Measurements from ENCODE around the gene ZDHHC6. TPM values are rescaled to one million over a fixed set of nuclear protein-coding genes. Genes with fewer than 3 reads are reported as not detected.
"Not testable (repeated sequence)": the region's sequence is repeated elsewhere in the genome, so short reads cannot be mapped to it uniquely, and the experiment has no call there.

The ZDHHC6 gene
- total and polyA plus RNA-seq, 2 donors from 2014 or later: 37.5 to 73.8 TPM

- no peak for TF ChIP-seq CTCF (IDR thresholded peaks at IDR 0.05; ENCODE audit: borderline replicate concordance, extremely low read depth, insufficient read depth)
- Histone ChIP-seq H3K9ac (ENCODE audit: low read length in 3 of 3) (no peak overlapping the region), H3K36me3 (ENCODE audit: control insufficient read depth in 2 of 3, insufficient read depth in 3 of 3, low read length in 3 of 3) (peaks cover 3 to 7% (median 5%) of the 10 kb centered on the region in 3 donors), H3K9me3 (ENCODE audit: control insufficient read depth in 2 of 3, insufficient read depth in 1 of 3, low read length in 3 of 3) (no peaks in the 10 kb centered on the region), H3K27me3 (ENCODE audit: control insufficient read depth, insufficient read depth, low read length) (no peaks in the 10 kb centered on the region), H3K4me1 (ENCODE audit: control insufficient read depth in 2 of 3, insufficient read depth in 2 of 3, low read depth in 1 of 3, low read length in 3 of 3) (no peaks in the 10 kb centered on the region), H3K27ac (ENCODE audit: low read depth in 2 of 2, low read length in 2 of 2) (no peak overlapping the region), H3K4me3 (ENCODE audit: low read length in 3 of 3) (no peak overlapping the region)
- intact Hi-C loops (cut with DNase I): no loop called here
- DNase-seq (no peak), FAIRE-seq (no peak)
Measured at GRCh38 chr10:112467541-112468075, 20.9 kb upstream of the ZDHHC6 start.

- Histone ChIP-seq H3K27me3 (ENCODE audit: control insufficient read depth, insufficient read depth, low read length) (no peaks in the 10 kb centered on the region), H3K4me1 (ENCODE audit: control insufficient read depth in 2 of 3, insufficient read depth in 2 of 3, low read depth in 1 of 3, low read length in 3 of 3) (no peaks in the 10 kb centered on the region), H3K27ac (ENCODE audit: low read depth in 2 of 2, low read length in 2 of 2) (no peak overlapping the region), H3K36me3 (ENCODE audit: control insufficient read depth in 2 of 3, insufficient read depth in 3 of 3, low read length in 3 of 3) (peaks cover 3 to 7% (median 7%) of the 10 kb centered on the region in 3 donors), H3K9me3 (ENCODE audit: control insufficient read depth in 2 of 3, insufficient read depth in 1 of 3, low read length in 3 of 3) (no peaks in the 10 kb centered on the region), H3K9ac (ENCODE audit: low read length in 3 of 3) (no peak overlapping the region), H3K4me3 (ENCODE audit: low read length in 3 of 3) (no peak overlapping the region)
- TF ChIP-seq CTCF (IDR thresholded peaks at IDR 0.05; ENCODE audit: borderline replicate concordance, extremely low read depth, insufficient read depth): no peak
- intact Hi-C loops (cut with DNase I): no loop called here
- FAIRE-seq (no peak), DNase-seq (no peak)
Measured at GRCh38 chr10:112466802-112467201, 20.1 kb upstream of the ZDHHC6 start.

- Histone ChIP-seq H3K36me3 (ENCODE audit: control insufficient read depth in 2 of 3, insufficient read depth in 3 of 3, low read length in 3 of 3) (peaks cover 3 to 10% (median 7%) of the 10 kb centered on the region in 3 donors), H3K4me3 (ENCODE audit: low read length in 3 of 3) (no peak overlapping the region), H3K4me1 (ENCODE audit: control insufficient read depth in 2 of 3, insufficient read depth in 2 of 3, low read depth in 1 of 3, low read length in 3 of 3) (no peaks in the 10 kb centered on the region), H3K27me3 (ENCODE audit: control insufficient read depth, insufficient read depth, low read length) (no peaks in the 10 kb centered on the region), H3K9ac (ENCODE audit: low read length in 3 of 3) (no peak overlapping the region), H3K27ac (ENCODE audit: low read depth in 2 of 2, low read length in 2 of 2) (no peak overlapping the region), H3K9me3 (ENCODE audit: control insufficient read depth in 2 of 3, insufficient read depth in 1 of 3, low read length in 3 of 3) (no peaks in the 10 kb centered on the region)
- intact Hi-C loops (cut with DNase I): no loop called here
- FAIRE-seq (no peak), DNase-seq (no peak)
- TF ChIP-seq CTCF (IDR thresholded peaks at IDR 0.05; ENCODE audit: borderline replicate concordance, extremely low read depth, insufficient read depth): no peak
Measured at GRCh38 chr10:112465299-112465883, 18.7 kb upstream of the ZDHHC6 start.

- H3K9ac ChIP-seq (ENCODE audit: low read length in 3 of 3); H3K4me1 ChIP-seq (ENCODE audit: control insufficient read depth in 2 of 3, insufficient read depth in 2 of 3, low read depth in 1 of 3, low read length in 3 of 3); FAIRE-seq; H3K36me3 ChIP-seq (ENCODE audit: control insufficient read depth in 2 of 3, insufficient read depth in 3 of 3, low read length in 3 of 3); H3K4me3 ChIP-seq (ENCODE audit: low read length in 3 of 3); H3K9me3 ChIP-seq (ENCODE audit: control insufficient read depth in 2 of 3, insufficient read depth in 1 of 3, low read length in 3 of 3); H3K27ac ChIP-seq (ENCODE audit: low read depth in 2 of 2, low read length in 2 of 2); DNase-seq; intact Hi-C loops (cut with DNase I); H3K27me3 ChIP-seq (ENCODE audit: control insufficient read depth, insufficient read depth, low read length): not testable (repeated sequence)
Measured at GRCh38 chr10:112464074-112464473, 17.4 kb upstream of the ZDHHC6 start.

All from kidney (tissue), 14 donors.